Muscle of leg (tissue), 11 donors: ENCODE data around the gene ADGRL3. TPM values are rescaled to one million over a fixed set of nuclear protein-coding genes. Genes with fewer than 3 reads are reported as not detected.

Experiments
- DNase-seq: peaks from one replicate; pipeline ENCODE4 v3.0.0; 2013
- H3K27ac ChIP-seq: one replicate; pipeline ENCODE4 v1.5.1; 2013; ENCODE audit warnings: mild to moderate bottlenecking, low read length, control low read depth
- H3K27me3 ChIP-seq: one replicate; pipeline ENCODE4 v1.6.1; 2013; ENCODE audit warnings: low read length; ENCODE audit not compliant: control insufficient read depth, insufficient read depth
- H3K36me3 ChIP-seq: one replicate; pipeline ENCODE4 v1.6.1; 2013; ENCODE audit warnings: low read length; ENCODE audit not compliant: control insufficient read depth, insufficient read depth
- H3K4me1 ChIP-seq: one replicate; pipeline ENCODE4 v1.6.1; 2013; ENCODE audit warnings: low read length; ENCODE audit not compliant: control insufficient read depth, insufficient read depth
- H3K4me3 ChIP-seq: one replicate; pipeline ENCODE4 v1.5.1; 2013; ENCODE audit warnings: low read length, control low read depth
- H3K9me3 ChIP-seq: replicated peaks from 2 replicates; pipeline ENCODE4 v1.6.1; 2013; ENCODE audit warnings: low read depth, low read length; ENCODE audit not compliant: control insufficient read depth
- WGBS: methylation state at CpG from one replicate; pipeline ENCODE4 v1.1.5; 2013; ENCODE audit warnings: missing lambda C conversion rate; ENCODE audit not compliant: insufficient coverage; 5-methylcytosine and 5-hydroxymethylcytosine counted together
- polyA plus RNA-seq, 8 donors: library from polyadenylated mRNA; unstranded; fragments of 120-200 nt; gene quantifications; one replicate each; pipeline versions ENCODE4 v1.2.1 to v1.2.3, GENCODE V29; 2013; ENCODE audit warnings: inconsistent platforms in 1 of 8, low replicate concordance in 1 of 8; ENCODE audit not compliant: insufficient read length in 8 of 8, insufficient read depth in 1 of 8
- total RNA-seq: library from RNA; stranded (reverse); fragments of 120-200 nt; gene quantifications from one replicate; pipeline ENCODE4 v1.2.4, GENCODE V29; 2013

ADGRL3 gene
- total and polyA plus RNA-seq, 9 donors: 11.8 to 40.7 (median 24.8) TPM

DNA sequence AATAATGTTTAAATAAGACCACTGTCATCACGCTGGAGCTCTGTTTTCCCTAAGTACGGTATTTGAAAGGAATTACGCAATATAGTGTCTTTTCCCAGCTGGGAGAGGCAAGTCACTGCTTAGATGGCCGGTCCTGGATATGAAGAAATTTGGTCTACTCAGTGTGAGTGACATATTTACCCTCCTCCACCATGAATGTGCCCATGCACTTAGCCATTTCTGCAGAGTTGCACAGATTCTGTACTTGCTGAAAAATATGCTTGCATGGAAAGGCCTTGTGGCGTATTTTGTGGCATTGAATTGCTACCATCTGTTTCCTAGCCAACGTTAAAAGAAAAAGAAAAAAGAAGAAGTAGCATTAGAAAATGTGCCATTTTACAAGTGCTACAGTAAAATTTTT, 73.1 kb downstream of the ADGRL3 start:
- H3K27me3 ChIP-seq: no peaks in the 10 kb centered on the region
- no CpG with 5 or more reads among the region's 6 CpGs for WGBS
- H3K4me3 ChIP-seq: no peak overlapping the region
- no peaks in the 10 kb centered on the region for H3K4me1 ChIP-seq
- no peaks in the 10 kb centered on the region for H3K36me3 ChIP-seq
- no peak overlapping the region for H3K27ac ChIP-seq
- DNase-seq: peak; percentile 80
- H3K9me3 ChIP-seq: no peaks in the 10 kb centered on the region

DNA sequence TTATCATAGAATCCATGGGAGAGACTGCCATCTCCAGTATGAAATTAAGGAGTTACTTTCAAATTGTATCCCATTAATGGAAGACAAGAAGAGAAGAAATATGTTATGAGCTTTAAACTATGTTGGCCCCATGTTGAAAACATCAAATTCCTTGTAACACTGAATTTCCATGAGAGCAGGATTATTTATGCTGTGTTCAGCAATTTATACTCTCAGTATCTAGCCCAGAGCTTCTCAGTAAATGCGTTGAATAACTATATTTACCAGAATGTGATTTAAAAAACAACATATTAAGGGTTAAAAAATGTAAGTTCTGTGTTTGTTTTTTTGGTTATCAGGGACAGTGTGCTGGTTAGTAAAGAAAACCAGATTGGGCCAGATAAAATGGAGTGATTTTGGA, 74.2 kb downstream of the ADGRL3 start:
- no peak overlapping the region for H3K4me3 ChIP-seq
- H3K9me3 ChIP-seq: no peaks in the 10 kb centered on the region
- no peak overlapping the region for H3K27ac ChIP-seq
- no peaks in the 10 kb centered on the region for H3K27me3 ChIP-seq
- WGBS: no CpG with 5 or more reads among the region's 1 CpG
- H3K36me3 ChIP-seq: no peaks in the 10 kb centered on the region
- no peaks in the 10 kb centered on the region for H3K4me1 ChIP-seq
- no peak for DNase-seq

DNA sequence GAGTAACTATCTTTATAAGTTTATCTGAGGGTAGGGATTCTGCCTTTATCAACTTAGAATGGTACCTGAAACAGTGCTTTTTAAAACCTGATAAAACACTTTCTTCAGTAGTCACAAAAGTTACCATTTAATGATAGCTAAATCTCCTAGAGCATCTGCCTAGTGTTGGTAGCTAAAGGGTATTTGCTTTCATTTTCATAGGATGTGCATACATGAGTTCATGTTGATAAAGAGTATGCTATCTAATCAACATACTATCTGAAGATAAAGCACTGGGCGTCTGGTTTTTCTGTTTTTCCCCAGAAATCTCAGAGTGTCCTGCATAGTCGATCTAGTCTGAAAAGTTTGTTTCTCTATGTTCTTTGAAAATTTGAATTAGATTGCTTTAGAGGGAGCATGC, 75.1 kb downstream of the ADGRL3 start:
- WGBS: no CpG with 5 or more reads among the region's 2 CpGs
- no peaks in the 10 kb centered on the region for H3K27me3 ChIP-seq
- no peak overlapping the region for H3K27ac ChIP-seq
- H3K4me1 ChIP-seq: no peaks in the 10 kb centered on the region
- DNase-seq: no peak
- no peaks in the 10 kb centered on the region for H3K36me3 ChIP-seq
- H3K4me3 ChIP-seq: no peak overlapping the region
- no peaks in the 10 kb centered on the region for H3K9me3 ChIP-seq

DNA sequence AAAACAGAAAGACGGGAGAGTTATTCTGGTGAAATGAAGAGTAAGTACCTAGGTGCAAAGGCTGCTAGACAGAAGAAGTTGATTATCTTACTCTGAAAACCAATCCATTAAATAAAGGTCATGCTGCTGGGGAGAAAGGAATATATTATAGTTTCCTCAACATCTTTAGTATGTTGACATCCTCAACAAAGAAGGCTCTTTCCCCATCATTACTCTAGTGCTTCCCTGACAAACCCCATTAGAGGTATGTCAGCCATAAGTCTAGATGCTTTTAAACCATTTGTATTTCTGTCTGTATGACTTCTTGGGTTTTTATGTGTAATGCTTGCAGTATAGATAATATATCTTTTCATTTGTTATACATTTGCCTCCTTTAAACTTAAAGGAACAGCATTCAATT, 75.9 kb downstream of the ADGRL3 start:
- no peak overlapping the region for H3K27ac ChIP-seq
- H3K9me3 ChIP-seq: no peaks in the 10 kb centered on the region
- DNase-seq: no peak
- no peaks in the 10 kb centered on the region for H3K36me3 ChIP-seq
- H3K27me3 ChIP-seq: no peaks in the 10 kb centered on the region
- no peaks in the 10 kb centered on the region for H3K4me1 ChIP-seq
- no peak overlapping the region for H3K4me3 ChIP-seq
- no CpG with 5 or more reads among the region's 1 CpG for WGBS

DNA sequence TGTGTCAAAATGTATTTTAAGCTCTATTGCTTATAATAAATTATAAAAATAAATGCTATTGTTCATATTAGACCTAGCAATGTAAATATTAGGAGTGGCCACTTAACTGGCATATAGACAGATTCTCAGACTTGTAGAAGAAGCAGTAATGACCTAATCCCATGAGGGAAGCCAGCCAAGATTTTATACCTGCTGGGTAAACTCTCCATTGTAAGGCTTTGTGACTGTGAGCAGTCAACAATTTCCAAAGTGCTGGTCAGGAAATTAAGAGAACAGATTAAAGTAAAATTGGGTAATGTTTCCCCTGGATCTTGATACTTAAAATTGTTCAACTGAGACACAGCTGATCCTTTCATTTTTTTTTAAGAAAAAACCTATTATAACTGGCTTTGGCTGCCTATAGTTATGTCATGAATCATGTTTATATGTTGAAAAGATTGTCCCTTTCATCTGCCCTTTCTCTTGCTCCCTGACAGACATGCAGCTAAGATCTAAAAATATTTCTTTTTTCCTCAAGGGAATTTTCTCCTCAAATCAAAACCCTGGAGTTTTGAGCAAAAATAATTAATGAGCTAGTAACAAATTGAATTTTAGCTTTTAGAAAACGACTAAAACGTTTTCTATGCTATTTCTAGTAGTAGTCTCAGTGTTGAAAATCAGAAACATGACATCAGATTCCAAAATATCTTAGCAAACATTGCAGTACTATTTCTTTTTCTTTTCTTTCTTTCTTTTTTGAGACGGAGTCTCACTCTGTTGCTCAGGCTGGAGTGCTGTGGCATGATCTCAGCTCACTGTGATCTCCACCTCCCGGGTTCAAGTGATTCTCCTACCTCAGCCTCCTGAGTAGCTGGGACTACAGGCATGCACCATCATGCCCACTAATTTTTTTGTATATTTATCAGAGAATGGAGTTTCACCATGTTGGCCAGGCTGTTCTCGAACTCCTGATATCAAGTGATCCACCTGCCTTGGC, 77.9 kb downstream of the ADGRL3 start:
- Histone ChIP-seq H3K36me3 (no peaks in the 10 kb centered on the region), H3K4me1 (no peaks in the 10 kb centered on the region), H3K27ac (no peak overlapping the region), H3K4me3 (no peak overlapping the region), H3K9me3 (no peaks in the 10 kb centered on the region), H3K27me3 (no peaks in the 10 kb centered on the region)
- WGBS: 63% methylated on average over 2 of the region's 5 CpGs
- peak; percentile 44 for DNase-seq

DNA sequence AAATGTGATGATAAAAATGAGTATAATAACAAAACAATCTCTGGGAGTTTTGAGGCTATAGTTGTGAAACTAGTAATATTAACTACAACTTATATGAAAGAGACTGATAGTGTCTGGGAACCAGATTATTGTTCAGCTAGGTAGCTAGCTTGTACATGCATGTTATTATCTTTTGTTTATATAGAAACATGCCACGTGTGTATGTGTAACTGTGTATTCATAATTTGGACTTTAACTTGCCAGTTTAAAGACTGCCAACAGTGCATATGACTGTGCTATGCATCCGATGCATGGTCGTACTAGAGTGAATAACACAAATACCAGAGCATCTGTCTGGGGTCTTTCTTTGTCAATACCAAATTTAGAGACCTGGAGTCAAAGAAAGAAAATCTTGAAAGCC, 92.2 kb downstream of the ADGRL3 start:
- no peak overlapping the region for H3K27ac ChIP-seq
- no peaks in the 10 kb centered on the region for H3K4me1 ChIP-seq
- no peaks in the 10 kb centered on the region for H3K9me3 ChIP-seq

DNA sequence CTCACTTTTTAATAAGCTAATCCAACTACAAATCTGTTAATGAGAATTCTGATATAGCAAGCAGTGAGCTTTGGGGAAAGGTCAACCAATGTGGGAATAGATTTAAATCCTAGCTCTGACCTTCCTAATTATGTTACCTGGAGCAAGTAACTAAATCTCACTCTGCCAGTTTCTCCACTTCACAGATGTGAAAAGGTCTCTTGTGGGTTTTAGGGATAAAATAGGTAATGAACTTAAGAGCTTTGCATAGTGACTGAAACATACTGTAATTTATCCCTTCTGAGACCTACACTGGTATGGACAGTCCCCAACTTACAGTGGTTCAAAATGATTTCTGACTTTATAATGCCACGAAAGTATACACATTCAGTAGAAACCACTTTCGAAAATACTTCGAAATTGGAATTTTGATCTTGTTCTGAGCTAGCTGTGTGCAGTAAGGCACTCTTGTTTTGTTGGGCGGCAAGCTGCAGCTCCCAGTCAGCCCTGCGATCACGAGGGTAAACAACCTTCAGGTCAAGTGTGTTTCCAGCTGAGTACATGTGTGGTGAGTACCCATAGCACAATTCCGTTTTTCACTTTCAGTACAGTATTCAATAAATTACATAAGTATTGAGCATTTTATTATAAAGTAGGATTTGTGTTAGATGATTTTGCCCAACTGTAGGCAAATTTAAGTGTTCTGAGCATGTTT, 93.7 kb downstream of the ADGRL3 start:
- Histone ChIP-seq H3K9me3 (no peaks in the 10 kb centered on the region), H3K4me1 (no peaks in the 10 kb centered on the region), H3K27ac (no peak overlapping the region), H3K27me3 (no peaks in the 10 kb centered on the region), H3K4me3 (no peak overlapping the region), H3K36me3 (no peaks in the 10 kb centered on the region)
- 61% methylated on average over 3 of the region's 7 CpGs for WGBS
- no peak for DNase-seq

More for the DNA sequence above, 92.2 kb downstream of the ADGRL3 start:
- Histone ChIP-seq H3K27me3 (no peaks in the 10 kb centered on the region), H3K36me3 (no peaks in the 10 kb centered on the region), H3K4me3 (no peak overlapping the region)
- DNase-seq: no peak
- WGBS: 80% methylated on average over 1 of the region's 3 CpGs

DNA sequence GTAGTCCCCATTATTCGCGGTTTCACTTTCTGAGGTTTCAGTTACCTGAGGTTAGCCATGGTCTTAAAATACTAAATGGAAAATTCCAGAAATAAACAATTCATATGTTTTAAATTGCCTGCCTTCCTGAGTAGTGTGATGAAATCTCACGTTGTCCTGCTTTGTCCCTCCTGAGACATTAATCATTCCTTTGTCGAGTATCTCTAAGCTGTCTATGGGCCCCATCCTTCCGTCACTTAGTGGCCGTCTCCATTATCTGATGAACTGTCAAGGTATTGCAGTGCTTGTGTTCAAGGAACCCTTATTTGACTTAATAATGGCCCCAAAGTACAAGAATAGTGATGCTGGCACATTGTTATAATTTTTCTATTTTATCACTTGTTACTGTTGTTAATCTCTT, 94.8 kb downstream of the ADGRL3 start:
- Histone ChIP-seq H3K4me3 (no peak overlapping the region), H3K27me3 (no peaks in the 10 kb centered on the region), H3K4me1 (no peaks in the 10 kb centered on the region), H3K27ac (no peak overlapping the region), H3K9me3 (no peaks in the 10 kb centered on the region), H3K36me3 (no peaks in the 10 kb centered on the region)
- 60% methylated on average over 1 of the region's 6 CpGs for WGBS
- no peak for DNase-seq

DNA sequence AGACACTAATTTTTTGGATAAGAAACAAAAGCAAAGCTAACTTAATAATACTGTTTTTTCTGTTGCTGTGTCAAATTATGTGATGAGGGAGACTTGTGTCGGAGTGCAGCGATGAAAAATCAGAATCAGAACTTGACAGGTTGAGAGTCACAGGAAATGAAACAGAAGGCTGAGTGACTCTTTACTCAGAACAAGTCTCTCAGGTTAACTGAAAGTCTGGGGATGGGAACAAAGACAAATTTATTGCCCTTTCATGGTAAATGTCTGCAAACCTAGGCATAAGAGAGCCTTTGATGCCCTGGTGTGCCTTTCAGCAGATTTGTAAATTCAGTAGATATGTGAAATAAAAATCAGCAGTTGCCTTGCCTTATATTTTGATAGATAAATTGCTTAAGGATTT, 96.0 kb downstream of the ADGRL3 start:
- Histone ChIP-seq H3K4me1 (no peaks in the 10 kb centered on the region), H3K27me3 (no peaks in the 10 kb centered on the region), H3K9me3 (no peaks in the 10 kb centered on the region), H3K4me3 (no peak overlapping the region), H3K36me3 (no peaks in the 10 kb centered on the region), H3K27ac (no peak overlapping the region)
- no peak for DNase-seq
- WGBS: 55% methylated on average over 2 of the region's 2 CpGs

DNA sequence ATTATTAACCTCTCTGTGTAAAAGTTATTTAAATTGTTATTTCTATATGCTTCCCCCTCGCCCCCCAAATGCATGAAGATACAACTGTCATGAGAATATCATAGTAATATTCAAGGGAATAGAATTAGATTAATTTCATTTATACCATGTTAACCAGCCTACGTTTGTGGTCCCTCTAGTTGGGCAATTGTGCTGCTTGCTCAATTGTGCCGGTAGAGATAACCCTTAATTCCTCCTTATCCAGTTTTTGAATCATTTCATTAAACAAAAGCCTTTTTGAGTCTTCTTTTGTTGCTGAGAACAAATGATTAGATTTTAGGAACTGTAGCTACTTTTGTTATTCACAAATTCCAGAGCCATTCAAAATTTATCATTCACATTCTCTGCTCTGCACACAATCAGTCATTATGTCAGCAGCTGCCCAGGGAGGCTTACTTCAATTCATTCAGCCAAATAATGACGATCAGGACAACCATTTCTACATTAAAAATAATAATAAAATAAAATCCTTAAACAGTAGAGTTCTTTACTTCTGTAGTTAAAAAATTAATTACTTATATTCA, 98.1 kb downstream of the ADGRL3 start:
- Histone ChIP-seq H3K4me1 (no peaks in the 10 kb centered on the region), H3K4me3 (no peak overlapping the region), H3K27me3 (no peaks in the 10 kb centered on the region), H3K9me3 (no peaks in the 10 kb centered on the region), H3K36me3 (no peaks in the 10 kb centered on the region), H3K27ac (no peak overlapping the region)
- no peak for DNase-seq
- no CpG with 5 or more reads among the region's 4 CpGs for WGBS
